HepG2 (cell line): ENCODE measurements around the gene MAMDC2. TPM values are rescaled to one million over a fixed set of nuclear protein-coding genes. Genes with fewer than 3 reads are reported as not detected.
A peak's percentile ranks its signal among the peaks of the same experiment; 100 is the strongest.

Experiments used
- GATAD2A ChIP-seq: IDR thresholded peaks from 2 replicates; pipeline ENCODE4 v1.6.1; 2016
- POLR2AphosphoS5 ChIP-seq: IDR thresholded peaks from 2 replicates; pipeline ENCODE4 v1.6.1; 2012; ENCODE audit warnings: low read depth, low read length
- POLR2G ChIP-seq: fragments of 200-400 bp; formaldehyde crosslinking; IDR thresholded peaks from 2 replicates; pipeline ENCODE4 v1.6.1; 2018; ENCODE audit warnings: mild to moderate bottlenecking, low read depth, low read length, moderate library complexity
- RCOR2 ChIP-seq: IDR thresholded peaks from 2 replicates; pipeline ENCODE4 v1.6.1; 2016; ENCODE audit warnings: missing biosample characterization, missing genetic modification reagents
- SP1 ChIP-seq, 2 experiments: fragments of 450-650 bp in 1 of 2; sonication (generic) in 1 of 2; formaldehyde crosslinking in 1 of 2; IDR thresholded peaks; 2 replicates each; pipeline versions ENCODE4 v1.4.0 to v1.6.1; 2016 to 2020; ENCODE audit warnings: missing genetic modification reagents in 1 of 2
- SP2 ChIP-seq: sonication (generic); formaldehyde crosslinking; IDR thresholded peaks from 2 replicates; pipeline ENCODE4 v1.5.1; 2020; ENCODE audit warnings: mild to moderate bottlenecking, missing genetic modification reagents
- SRY ChIP-seq: sonication (generic); formaldehyde crosslinking; IDR thresholded peaks from 2 replicates; pipeline ENCODE4 v1.8.0; 2022; ENCODE audit warnings: mild to moderate bottlenecking, missing genetic modification reagents
- ZC3H13 ChIP-seq: sonication (generic); formaldehyde crosslinking; IDR thresholded peaks from 2 replicates; pipeline ENCODE4 v1.8.1; 2023; ENCODE audit warnings: mild to moderate bottlenecking, missing genetic modification reagents, moderate library complexity
- ZNF230 ChIP-seq: sonication (generic); formaldehyde crosslinking; IDR thresholded peaks from 2 replicates; pipeline ENCODE4 v1.4.0; 2020; ENCODE audit warnings: mild to moderate bottlenecking, missing genetic modification reagents
- ZNF234 ChIP-seq: sonication (generic); formaldehyde crosslinking; conservative IDR thresholded peaks from 2 replicates; pipeline ENCODE4 v1.5.1; 2020; ENCODE audit warnings: mild to moderate bottlenecking, missing genetic modification reagents
- ZNF260 ChIP-seq: sonication (generic); formaldehyde crosslinking; IDR thresholded peaks from 2 replicates; pipeline ENCODE4 v1.4.0; 2020; ENCODE audit warnings: missing genetic modification reagents, low read depth, mild to moderate bottlenecking, borderline replicate concordance
- ZNF441 ChIP-seq: sonication (generic); formaldehyde crosslinking; IDR thresholded peaks from 2 replicates; pipeline ENCODE4 v1.7.0; 2021; ENCODE audit warnings: missing genetic modification reagents, borderline replicate concordance
- ZNF652 ChIP-seq: IDR thresholded peaks from 2 replicates; pipeline ENCODE4 v1.6.1; 2016; ENCODE audit warnings: low read depth, borderline replicate concordance
- polyA plus RNA-seq, 8 experiments: library from polyadenylated mRNA; depleted of rRNA in 3 of 8; stranded (reverse) in 7 of 8; unstranded in 1 of 8; fragments of >200 nt; fragmentation: Illumina TruSeq in 4 of 8; extraction: Trizol in 4 of 8; gene quantifications; 2 replicates each; pipeline versions ENCODE4 v1.2.1 to v1.2.3, GENCODE V29; 2011 to 2016; ENCODE audit warnings: low read depth in 4 of 8, missing spikeins in 1 of 8, mixed read lengths in 1 of 8; ENCODE audit not compliant: insufficient read depth in 1 of 8
- total RNA-seq, 5 experiments: library from RNA; depleted of rRNA; stranded (reverse); fragments of >200 nt; fragmentation: Illumina TruSeq; extraction: Trizol; gene quantifications; 2 replicates each; pipeline ENCODE4 v1.2.3, GENCODE V29; 2016; ENCODE audit warnings: low read depth in 1 of 5
- TF ChIP-seq, protein P1 (sequence below): sonication (generic); formaldehyde crosslinking; IDR thresholded peaks from 2 replicates; pipeline ENCODE4 v1.4.0; 2020; ENCODE audit warnings: missing genetic modification reagents, mild to moderate bottlenecking, borderline replicate concordance
- TF ChIP-seq, protein P2 (sequence below): sonication (generic); formaldehyde crosslinking; IDR thresholded peaks from 2 replicates; pipeline ENCODE4 v1.4.0; 2020; ENCODE audit warnings: missing genetic modification reagents
- TF ChIP-seq, protein P3 (sequence below): sonication (generic); formaldehyde crosslinking; IDR thresholded peaks from 2 replicates; pipeline ENCODE4 v1.5.0; 2020; ENCODE audit warnings: mild to moderate bottlenecking, missing genetic modification reagents
- TF ChIP-seq, protein P4 (sequence below): IDR thresholded peaks from 2 replicates; pipeline ENCODE4 v1.6.1; 2016; ENCODE audit warnings: low read depth
- TF ChIP-seq, protein P5 (sequence below): sonication (generic); formaldehyde crosslinking; IDR thresholded peaks from 2 replicates; pipeline ENCODE4 v1.4.0; 2020; ENCODE audit warnings: mild to moderate bottlenecking, low read depth, missing genetic modification reagents

Gene MAMDC2
- total and polyA plus RNA-seq, 2 of the 13 experiments (the other 11 are each of a cell fraction or from before 2014, with no cell fraction given) = not detected

DNA sequence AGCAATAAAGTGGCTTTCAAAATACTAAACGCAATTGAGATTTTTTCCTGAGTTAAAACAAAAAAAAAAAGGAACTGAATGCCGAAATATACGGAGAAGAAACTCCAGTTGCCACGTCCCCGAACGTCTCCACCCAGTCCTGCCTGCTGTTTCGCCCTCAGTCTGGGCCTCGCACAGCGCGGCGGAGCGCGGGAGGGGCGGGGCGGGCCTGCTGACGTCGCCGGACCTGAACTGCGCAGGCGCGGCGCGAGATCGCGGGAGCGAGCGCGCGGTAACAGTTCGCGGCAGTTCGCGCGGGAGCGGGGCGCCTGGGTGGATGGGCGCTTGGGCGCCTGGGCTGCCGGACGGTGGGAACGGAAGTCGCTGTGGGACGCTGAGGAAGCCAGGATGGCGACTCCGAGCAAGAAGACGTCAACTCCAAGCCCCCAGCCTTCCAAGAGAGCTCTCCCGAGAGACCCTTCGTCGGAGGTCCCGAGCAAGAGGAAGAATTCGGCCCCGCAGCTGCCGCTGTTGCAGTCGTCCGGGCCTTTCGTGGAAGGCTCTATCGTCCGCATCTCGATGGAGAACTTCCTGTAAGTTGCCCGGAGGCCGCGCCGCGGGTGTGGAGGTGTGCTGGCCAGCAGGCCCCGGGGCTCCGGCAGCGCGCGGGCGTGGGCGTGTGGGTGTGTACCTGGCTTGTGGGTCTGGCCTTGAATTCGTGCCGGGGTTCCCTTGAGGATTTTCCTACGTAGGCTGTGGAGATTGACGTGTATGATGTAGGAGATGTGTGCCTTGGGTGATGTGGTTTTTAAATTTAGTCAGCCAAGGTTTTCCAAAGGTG lies 215.3 kb downstream of the MAMDC2 start, which contains the start of gene SMC5 (continued):
- TF ChIP-seq POLR2AphosphoS5 = peak; percentile 94
- peak; percentile 74 for TF ChIP-seq ZNF230
- no peak for TF ChIP-seq RCOR2 (CRISPR knock-in tag)
- TF ChIP-seq, protein P1, sequence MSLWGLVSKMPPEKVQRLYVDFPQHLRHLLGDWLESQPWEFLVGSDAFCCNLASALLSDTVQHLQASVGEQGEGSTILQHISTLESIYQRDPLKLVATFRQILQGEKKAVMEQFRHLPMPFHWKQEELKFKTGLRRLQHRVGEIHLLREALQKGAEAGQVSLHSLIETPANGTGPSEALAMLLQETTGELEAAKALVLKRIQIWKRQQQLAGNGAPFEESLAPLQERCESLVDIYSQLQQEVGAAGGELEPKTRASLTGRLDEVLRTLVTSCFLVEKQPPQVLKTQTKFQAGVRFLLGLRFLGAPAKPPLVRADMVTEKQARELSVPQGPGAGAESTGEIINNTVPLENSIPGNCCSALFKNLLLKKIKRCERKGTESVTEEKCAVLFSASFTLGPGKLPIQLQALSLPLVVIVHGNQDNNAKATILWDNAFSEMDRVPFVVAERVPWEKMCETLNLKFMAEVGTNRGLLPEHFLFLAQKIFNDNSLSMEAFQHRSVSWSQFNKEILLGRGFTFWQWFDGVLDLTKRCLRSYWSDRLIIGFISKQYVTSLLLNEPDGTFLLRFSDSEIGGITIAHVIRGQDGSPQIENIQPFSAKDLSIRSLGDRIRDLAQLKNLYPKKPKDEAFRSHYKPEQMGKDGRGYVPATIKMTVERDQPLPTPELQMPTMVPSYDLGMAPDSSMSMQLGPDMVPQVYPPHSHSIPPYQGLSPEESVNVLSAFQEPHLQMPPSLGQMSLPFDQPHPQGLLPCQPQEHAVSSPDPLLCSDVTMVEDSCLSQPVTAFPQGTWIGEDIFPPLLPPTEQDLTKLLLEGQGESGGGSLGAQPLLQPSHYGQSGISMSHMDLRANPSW = no peak
- TF ChIP-seq ZNF652 (CRISPR knock-in tag) = no peak
- TF ChIP-seq ZNF441 = peak; percentile 63; the same call in 1 of the 2 replicates
- 0 out of 2 replicates have a peak, but pooled peaks have one; percentile 77 for TF ChIP-seq SRY
- TF ChIP-seq, protein P2, sequence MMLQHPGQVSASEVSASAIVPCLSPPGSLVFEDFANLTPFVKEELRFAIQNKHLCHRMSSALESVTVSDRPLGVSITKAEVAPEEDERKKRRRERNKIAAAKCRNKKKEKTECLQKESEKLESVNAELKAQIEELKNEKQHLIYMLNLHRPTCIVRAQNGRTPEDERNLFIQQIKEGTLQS (CRISPR knock-in tag) = no peak
- no peak for TF ChIP-seq SP1 (IDR thresholded peaks at IDR 0.05)
- peak; percentile 82 for TF ChIP-seq SP1 (CRISPR knock-in tag; IDR thresholded peaks at IDR 0.05)
- TF ChIP-seq ZNF234 (CRISPR knock-in tag) = peak; percentile 69; the same call in 1 of the 2 replicates
- TF ChIP-seq, protein P3, sequence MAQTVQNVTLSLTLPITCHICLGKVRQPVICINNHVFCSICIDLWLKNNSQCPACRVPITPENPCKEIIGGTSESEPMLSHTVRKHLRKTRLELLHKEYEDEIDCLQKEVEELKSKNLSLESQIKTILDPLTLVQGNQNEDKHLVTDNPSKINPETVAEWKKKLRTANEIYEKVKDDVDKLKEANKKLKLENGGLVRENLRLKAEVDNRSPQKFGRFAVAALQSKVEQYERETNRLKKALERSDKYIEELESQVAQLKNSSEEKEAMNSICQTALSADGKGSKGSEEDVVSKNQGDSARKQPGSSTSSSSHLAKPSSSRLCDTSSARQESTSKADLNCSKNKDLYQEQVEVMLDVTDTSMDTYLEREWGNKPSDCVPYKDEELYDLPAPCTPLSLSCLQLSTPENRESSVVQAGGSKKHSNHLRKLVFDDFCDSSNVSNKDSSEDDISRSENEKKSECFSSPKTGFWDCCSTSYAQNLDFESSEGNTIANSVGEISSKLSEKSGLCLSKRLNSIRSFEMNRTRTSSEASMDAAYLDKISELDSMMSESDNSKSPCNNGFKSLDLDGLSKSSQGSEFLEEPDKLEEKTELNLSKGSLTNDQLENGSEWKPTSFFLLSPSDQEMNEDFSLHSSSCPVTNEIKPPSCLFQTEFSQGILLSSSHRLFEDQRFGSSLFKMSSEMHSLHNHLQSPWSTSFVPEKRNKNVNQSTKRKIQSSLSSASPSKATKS = peak; percentile 13; the same call in 1 of the 2 replicates
- TF ChIP-seq SP2 (CRISPR knock-in tag) = 0 out of 2 replicates have a peak, but pooled peaks have one; percentile 41
- TF ChIP-seq ZNF260 (CRISPR knock-in tag) = no peak
- peak; percentile 92 for TF ChIP-seq POLR2G
- TF ChIP-seq ZC3H13 = peak; percentile 94
- TF ChIP-seq, protein P4, sequence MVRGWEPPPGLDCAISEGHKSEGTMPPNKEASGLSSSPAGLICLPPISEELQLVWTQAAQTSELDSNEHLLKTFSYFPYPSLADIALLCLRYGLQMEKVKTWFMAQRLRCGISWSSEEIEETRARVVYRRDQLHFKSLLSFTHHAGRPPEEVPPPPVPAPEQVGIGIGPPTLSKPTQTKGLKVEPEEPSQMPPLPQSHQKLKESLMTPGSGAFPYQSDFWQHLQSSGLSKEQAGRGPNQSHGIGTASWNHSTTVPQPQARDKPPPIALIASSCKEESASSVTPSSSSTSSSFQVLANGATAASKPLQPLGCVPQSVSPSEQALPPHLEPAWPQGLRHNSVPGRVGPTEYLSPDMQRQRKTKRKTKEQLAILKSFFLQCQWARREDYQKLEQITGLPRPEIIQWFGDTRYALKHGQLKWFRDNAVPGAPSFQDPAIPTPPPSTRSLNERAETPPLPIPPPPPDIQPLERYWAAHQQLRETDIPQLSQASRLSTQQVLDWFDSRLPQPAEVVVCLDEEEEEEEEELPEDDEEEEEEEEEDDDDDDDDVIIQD (CRISPR knock-in tag) = 0 out of 2 replicates have a peak, but pooled peaks have one; percentile 11
- TF ChIP-seq GATAD2A = peak; percentile 17; the same call in 1 of the 2 replicates
- TF ChIP-seq, protein P5, sequence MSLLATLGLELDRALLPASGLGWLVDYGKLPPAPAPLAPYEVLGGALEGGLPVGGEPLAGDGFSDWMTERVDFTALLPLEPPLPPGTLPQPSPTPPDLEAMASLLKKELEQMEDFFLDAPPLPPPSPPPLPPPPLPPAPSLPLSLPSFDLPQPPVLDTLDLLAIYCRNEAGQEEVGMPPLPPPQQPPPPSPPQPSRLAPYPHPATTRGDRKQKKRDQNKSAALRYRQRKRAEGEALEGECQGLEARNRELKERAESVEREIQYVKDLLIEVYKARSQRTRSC (CRISPR knock-in tag) = 0 out of 2 replicates have a peak, but pooled peaks have one; percentile 90
